ENCODE data around the gene MPPE1. TPM values are rescaled to one million over a fixed set of nuclear protein-coding genes. Genes with fewer than 3 reads are reported as not detected.
"Not testable (repeated sequence)": the region's sequence is repeated elsewhere in the genome, so short reads cannot be mapped to it uniquely, and the experiment has no call there.

MPPE1 gene
- total RNA-seq, 1 donor from 2014 or later, result 34.5 TPM

DNA sequence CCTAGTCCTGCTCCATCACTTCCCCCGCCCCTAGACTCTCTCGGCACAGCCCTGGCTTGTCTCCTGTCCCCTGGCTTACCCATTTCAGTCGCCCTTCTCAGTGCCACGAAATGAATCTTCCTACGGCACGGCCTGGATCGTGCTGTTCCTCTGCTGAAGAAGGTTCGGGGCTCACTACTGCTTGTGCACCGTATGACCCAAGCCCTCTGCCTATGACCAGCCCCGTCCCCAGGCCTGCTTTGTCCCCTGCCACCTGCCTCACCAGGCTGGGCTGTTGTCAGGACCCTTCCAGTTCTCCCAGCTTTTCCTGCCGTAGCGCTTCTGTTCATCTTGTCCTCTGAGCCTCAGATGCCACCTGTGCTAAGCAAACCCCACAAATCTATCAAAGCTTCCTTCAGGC is 43.0 kb downstream of the MPPE1 start:
- ATAC-seq (no peak), DNase-seq (ENCODE audit: missing footprints) (no peak)
- intact Hi-C loops (cut with DNase I), result no loop called here

GRCh38 chr18:11864471-11864870 is 43.6 kb downstream of the MPPE1 start:
- ATAC-seq (no peak), DNase-seq (ENCODE audit: missing footprints) (no peak)
- intact Hi-C loops (cut with DNase I), result no loop called here

GRCh38 chr18:11862468-11863137 is 45.5 kb downstream of the MPPE1 start:
- ATAC-seq (no peak), DNase-seq (ENCODE audit: missing footprints) (no peak)
- intact Hi-C loops (cut with DNase I), result no loop called here

GRCh38 chr18:11861583-11862288 is 46.4 kb downstream of the MPPE1 start:
- intact Hi-C loops (cut with DNase I), result no loop called here
- DNase-seq (ENCODE audit: missing footprints), result peak; percentile 48
- ATAC-seq, result no peak

GRCh38 chr18:11860594-11861450 is 47.3 kb downstream of the MPPE1 start:
- DNase-seq (ENCODE audit: missing footprints), result no peak
- intact Hi-C loops (cut with DNase I), result no loop called here

GRCh38 chr18:11859903-11860407 is 48.2 kb downstream of the MPPE1 start:
- ATAC-seq, result no peak
- intact Hi-C loops (cut with DNase I), result no loop called here

More at GRCh38 chr18:11860594-11861450, 47.3 kb downstream of the MPPE1 start:
- no peak for ATAC-seq

DNA sequence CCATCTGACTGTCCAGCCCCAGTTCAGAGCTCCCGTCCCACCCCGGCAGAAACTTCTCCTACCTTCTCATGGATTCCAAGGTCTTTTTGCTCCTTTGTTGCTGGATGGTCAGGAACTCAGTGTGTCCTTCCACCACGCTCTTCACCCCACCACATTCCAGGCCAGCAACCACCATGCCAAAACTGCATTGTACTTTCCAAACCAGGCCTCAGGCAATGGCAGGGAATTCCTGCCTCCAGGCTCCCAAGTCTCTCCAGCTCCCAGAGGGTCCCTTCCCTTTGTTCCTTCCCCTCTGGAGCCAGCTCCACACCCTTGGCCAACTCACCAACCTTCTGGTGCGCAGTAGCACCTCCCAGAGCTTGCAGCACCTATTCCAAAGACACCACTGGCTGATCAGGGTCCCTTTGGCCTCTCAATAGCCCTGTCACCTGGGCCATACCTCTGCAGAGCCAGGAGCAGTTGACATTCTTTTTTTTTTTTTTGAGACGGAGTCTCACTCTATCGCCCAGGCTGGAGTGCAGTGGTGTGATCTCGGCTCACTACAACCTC is 48.8 kb downstream of the MPPE1 start:
- DNase-seq (ENCODE audit: missing footprints) (no peak), ATAC-seq (no peak)
- intact Hi-C loops (cut with DNase I), result no loop called here

More at GRCh38 chr18:11859903-11860407, 48.2 kb downstream of the MPPE1 start:
- no peak for DNase-seq (ENCODE audit: missing footprints)

GRCh38 chr18:11857177-11857887 is 50.8 kb downstream of the MPPE1 start:
- intact Hi-C loops (cut with DNase I), result no loop called here
- peak; percentile 68 for DNase-seq (ENCODE audit: missing footprints)
- ATAC-seq, result peak; percentile 84

- not testable (repeated sequence) for ATAC-seq; DNase-seq (ENCODE audit: missing footprints)
- intact Hi-C loops (cut with DNase I), result loop anchor here (5.0 kb wide), 3 partner anchors 47 to 128 kb away; partner anchors contain the start of gene IMPA2
These were observed 53.6 kb downstream of the MPPE1 start for GRCh38 chr18:11854554-11854953.

DNA sequence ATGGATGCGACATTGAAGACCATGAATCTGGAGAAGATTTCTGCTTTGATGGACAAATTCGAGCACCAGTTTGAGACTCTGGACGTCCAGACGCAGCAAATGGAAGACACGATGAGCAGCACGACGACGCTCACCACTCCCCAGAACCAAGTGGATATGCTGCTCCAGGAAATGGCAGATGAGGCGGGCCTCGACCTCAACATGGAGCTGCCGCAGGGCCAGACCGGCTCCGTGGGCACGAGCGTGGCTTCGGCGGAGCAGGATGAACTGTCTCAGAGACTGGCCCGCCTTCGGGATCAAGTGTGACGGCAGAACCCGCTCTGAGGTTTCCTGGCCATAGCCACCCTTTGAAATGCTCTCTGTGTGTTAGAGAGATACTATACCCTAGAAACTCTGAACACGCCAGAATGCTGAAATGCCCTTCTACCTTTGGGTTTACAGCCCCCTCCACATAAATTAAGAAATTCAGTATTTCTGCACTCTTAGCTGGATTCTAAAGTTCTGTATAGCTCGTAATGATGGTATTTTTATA is 56.2 kb downstream of the MPPE1 start:
- intact Hi-C loops (cut with DNase I), result loop anchor here (2.0 to 5.0 kb wide), 4 partner anchors 45 to 130 kb away; partner anchors contain the start of genes IMPA2 and MPPE1
- DNase-seq (ENCODE audit: missing footprints), result peak; percentile 69

DNA sequence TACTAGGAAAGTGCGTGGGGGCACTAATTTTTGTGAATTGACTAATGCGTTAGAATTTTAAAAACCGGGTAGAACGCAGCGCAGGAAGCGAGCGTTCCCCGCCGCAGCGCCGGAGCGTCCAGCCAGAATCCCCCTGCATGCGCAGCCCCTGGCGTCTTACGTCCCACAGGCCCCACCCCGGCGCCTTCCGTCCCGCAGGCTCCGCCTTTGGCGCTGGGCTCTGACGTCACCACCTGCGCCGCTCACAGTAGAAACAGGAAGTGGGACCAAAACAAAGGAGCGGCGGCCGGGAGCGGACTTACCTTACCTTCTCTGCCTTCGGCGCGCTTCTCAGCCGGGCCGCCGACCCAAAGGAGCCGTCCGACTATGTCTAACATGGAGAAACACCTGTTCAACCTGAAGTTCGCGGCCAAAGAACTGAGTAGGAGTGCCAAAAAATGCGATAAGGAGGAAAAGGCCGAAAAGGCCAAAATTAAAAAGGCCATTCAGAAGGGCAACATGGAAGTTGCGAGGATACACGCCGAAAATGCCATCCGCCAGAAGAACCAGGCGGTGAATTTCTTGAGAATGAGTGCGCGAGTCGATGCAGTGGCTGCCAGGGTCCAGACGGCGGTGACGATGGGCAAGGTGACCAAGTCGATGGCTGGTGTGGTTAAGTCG is 56.8 kb downstream of the MPPE1 start, which contains the start of gene CHMP1B:
Gene CHMP1B (plus strand): TSS at position 268 of the 660 bp plus-strand sequence. CDS start 99 bp downstream, at position 367.
- intact Hi-C loops (cut with DNase I), result loop anchor here (2.0 to 5.0 kb wide), 4 partner anchors 44 to 131 kb away; partner anchors contain the start of genes IMPA2 and MPPE1
- DNase-seq (ENCODE audit: missing footprints) (peak; percentile 100), ATAC-seq (peak; percentile 98)

More for the DNA sequence above, 56.2 kb downstream of the MPPE1 start:
- no peak for ATAC-seq

- DNase-seq (ENCODE audit: missing footprints), result no peak
- intact Hi-C loops (cut with DNase I), result loop anchor here (2.0 to 5.0 kb wide), 4 partner anchors 43 to 132 kb away; partner anchors contain the start of genes IMPA2 and MPPE1
- peak; percentile 68 for ATAC-seq
These were observed 57.3 kb downstream of the MPPE1 start for GRCh38 chr18:11850821-11851145.

- intact Hi-C loops (cut with DNase I), result loop anchor here (2.0 to 5.0 kb wide), 4 partner anchors 43 to 132 kb away; partner anchors contain the start of genes IMPA2 and MPPE1
- peak; percentile 62 for ATAC-seq
- DNase-seq (ENCODE audit: missing footprints), result peak; percentile 77
These were observed 58.1 kb downstream of the MPPE1 start for GRCh38 chr18:11849841-11850634.

DNA sequence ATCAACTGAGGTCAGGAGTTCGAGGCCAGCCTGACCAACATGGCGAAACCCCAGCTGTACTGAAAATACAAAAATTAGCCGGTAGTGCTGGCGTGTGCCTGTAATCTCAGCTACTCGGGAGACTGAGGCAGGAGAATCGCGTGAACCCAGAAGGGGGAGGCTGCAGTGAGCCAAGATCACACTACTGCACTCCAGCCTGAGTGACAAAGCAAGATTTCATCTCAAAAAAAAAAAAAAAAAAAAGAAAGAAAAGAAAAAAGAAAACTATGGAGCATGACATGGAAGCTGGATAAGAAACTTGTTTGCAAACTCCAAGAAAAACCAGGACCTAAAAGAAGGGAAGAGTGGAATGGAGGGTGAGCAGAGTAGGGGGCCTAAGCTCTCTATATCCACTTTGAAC is 58.8 kb downstream of the MPPE1 start:
- ATAC-seq, result no peak
- no peak for DNase-seq (ENCODE audit: missing footprints)
- intact Hi-C loops (cut with DNase I), result no loop called here

GRCh38 chr18:11847811-11848210 is 60.3 kb downstream of the MPPE1 start:
- DNase-seq (ENCODE audit: missing footprints) (no peak), ATAC-seq (no peak)
- intact Hi-C loops (cut with DNase I), result no loop called here

DNA sequence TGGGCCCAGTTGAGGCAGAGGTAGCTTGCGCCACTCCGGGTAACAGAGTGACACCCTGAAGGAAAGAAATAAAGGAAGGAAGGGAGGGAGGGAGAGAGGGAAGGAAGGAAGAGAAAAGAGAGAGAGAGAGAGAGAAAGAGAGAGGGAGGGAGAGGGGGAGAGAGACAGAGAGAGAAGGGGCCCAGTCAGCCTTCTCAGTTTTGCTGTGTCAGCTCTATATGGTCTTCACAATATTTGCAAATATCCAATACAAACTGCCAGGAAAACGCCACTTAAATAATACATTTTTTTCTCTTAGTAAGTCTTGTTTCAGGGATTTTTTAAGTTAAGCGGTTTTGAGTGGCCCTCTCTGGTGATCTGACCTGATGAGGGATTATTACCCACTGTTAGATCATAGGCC is 62.5 kb downstream of the MPPE1 start:
- ATAC-seq, result no peak
- DNase-seq (ENCODE audit: missing footprints), result no peak
- intact Hi-C loops (cut with DNase I), result no loop called here
